NCI-H345 (cell line): ENCODE results near the gene HGD.
"Not testable (repeated sequence)": the region's sequence is repeated elsewhere in the genome, so short reads cannot be mapped to it uniquely, and the experiment has no call there.

Experiments used
- DNase-seq: peaks from one replicate; lab custom pipeline; 2025; lab: John Stamatoyannopoulos, UW

The HGD gene

GRCh38 chr3:120682095-120682681 is at the start of gene HGD:
TSS of gene HGD (minus strand) at chr3:120682239. CDS start at chr3:120682111, 128 bp downstream.
- no peak for DNase-seq

GRCh38 chr3:120730576-120731542 is 48.8 kb upstream of the HGD start:
- DNase-seq = no peak

GRCh38 chr3:120726791-120727190 is 44.8 kb upstream of the HGD start:
- DNase-seq = no peak

- DNase-seq = not testable (repeated sequence)
Measured at GRCh38 chr3:120719167-120719834, 37.3 kb upstream of the HGD start.

GRCh38 chr3:120713262-120713661 is 31.2 kb upstream of the HGD start:
- no peak for DNase-seq

- DNase-seq = no peak
Measured at GRCh38 chr3:120710369-120710768, 28.3 kb upstream of the HGD start.

GRCh38 chr3:120708408-120708807 is 26.4 kb upstream of the HGD start:
- no peak for DNase-seq

- DNase-seq = no peak
Measured at GRCh38 chr3:120706950-120707349, 24.9 kb upstream of the HGD start.

GRCh38 chr3:120705884-120706582 is 24.0 kb upstream of the HGD start:
- DNase-seq = no peak

GRCh38 chr3:120699333-120699732 is 17.3 kb upstream of the HGD start:
- no peak for DNase-seq

GRCh38 chr3:120693439-120694171 is 11.6 kb upstream of the HGD start:
- no peak for DNase-seq

GRCh38 chr3:120689395-120689794 is 7.4 kb upstream of the HGD start:
- DNase-seq = no peak

GRCh38 chr3:120688121-120688520 is 6.1 kb upstream of the HGD start:
- no peak for DNase-seq

- no peak for DNase-seq
Measured at GRCh38 chr3:120685411-120685810, 3.4 kb upstream of the HGD start.

GRCh38 chr3:120684896-120685295 is 2.9 kb upstream of the HGD start:
- DNase-seq = no peak

- no peak for DNase-seq
Measured at GRCh38 chr3:120683671-120684301, 1.7 kb upstream of the HGD start.

- no peak for DNase-seq
Measured at GRCh38 chr3:120683213-120683612, 1.2 kb upstream of the HGD start.

- no peak for DNase-seq
Measured at GRCh38 chr3:120681506-120682038, 467 bp downstream of the HGD start.

GRCh38 chr3:120681018-120681417 is 1.0 kb downstream of the HGD start:
- DNase-seq = no peak

- no peak for DNase-seq
Measured at GRCh38 chr3:120680193-120680894, 1.7 kb downstream of the HGD start.
